GM21619 (cell line): ENCODE measurements around the gene GNAO1.
"Not testable (repeated sequence)": the region's sequence is repeated elsewhere in the genome, so short reads cannot be mapped to it uniquely, and the experiment has no call there.

Experiments
- ATAC-seq: cut with Tn5 transposase; IDR thresholded peaks from one replicate; pipeline ENCODE4 v1.9.1; 2021; ENCODE audit not compliant: unreplicated experiment

GNAO1 gene

DNA sequence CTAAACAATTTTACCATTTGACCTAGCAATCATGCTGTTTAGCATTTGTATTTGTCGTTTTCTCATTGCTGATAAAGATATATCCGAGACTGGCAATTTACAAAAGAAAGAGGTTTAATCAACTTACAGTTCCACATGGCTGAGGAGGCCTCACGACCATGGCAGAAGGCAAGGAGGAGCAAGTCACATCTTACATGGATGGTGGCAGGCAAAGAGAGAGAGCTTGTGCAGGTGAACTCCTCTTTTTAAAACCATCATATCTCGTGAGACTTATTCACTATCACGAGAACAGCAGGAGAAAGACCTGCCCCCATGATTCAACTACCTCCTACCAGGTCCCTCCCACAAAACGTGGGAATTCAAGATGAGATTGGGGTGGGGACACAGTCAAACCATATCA, 187.8 kb downstream of the GNAO1 start:
- ATAC-seq, result not testable (repeated sequence)

DNA sequence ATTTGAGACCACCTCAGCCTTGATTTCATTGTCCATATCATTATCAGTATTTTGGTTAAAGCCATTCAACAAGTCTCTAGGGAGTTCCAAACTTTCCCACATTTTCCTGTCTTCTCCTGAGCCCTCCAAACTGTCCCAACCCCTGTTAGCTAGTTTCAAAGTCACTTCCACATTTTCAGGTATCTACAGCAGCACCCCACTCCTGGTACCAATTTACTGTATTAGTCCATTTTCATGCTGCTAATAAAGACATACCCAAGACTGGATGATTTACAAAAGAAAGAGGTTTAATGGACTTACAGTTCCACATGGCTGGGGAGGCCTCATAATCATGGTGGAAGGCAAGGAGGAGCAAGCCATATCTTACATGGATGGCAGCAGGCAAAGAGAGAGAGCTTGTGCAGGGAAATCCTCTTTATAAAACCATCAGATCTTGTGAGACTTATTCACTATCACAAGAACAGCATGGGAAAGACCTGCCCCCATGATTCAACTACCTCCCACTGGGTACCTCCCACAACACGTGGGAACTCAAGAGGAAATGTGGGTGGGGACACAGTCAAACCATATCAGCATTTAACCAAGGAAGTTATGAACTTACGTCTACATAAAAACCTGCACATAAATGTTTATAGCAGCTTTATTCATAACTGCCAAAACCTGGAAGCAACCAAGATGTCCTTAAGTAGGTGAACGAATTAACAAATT, 189.6 kb downstream of the GNAO1 start:
- ATAC-seq, result not testable (repeated sequence)

DNA sequence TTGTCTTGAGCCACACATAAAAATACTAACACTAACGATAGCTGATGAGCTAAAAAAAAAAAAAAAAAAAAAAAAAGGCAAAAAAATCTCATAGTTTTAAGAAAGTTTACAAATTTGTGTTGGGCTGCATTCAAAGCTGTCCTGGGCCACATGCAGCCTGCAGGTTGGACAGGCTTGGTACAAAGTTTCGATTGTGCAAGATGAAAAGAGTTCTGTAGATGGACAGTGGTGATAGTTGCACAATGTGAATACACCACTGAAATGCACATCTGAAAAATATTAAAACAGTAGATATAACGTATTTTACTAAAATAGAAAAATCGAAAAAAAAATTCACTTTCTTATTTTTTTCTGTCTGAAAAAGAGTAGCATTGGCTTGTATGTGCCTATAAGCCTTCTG, 191.2 kb downstream of the GNAO1 start:
- ATAC-seq, result no peak

DNA sequence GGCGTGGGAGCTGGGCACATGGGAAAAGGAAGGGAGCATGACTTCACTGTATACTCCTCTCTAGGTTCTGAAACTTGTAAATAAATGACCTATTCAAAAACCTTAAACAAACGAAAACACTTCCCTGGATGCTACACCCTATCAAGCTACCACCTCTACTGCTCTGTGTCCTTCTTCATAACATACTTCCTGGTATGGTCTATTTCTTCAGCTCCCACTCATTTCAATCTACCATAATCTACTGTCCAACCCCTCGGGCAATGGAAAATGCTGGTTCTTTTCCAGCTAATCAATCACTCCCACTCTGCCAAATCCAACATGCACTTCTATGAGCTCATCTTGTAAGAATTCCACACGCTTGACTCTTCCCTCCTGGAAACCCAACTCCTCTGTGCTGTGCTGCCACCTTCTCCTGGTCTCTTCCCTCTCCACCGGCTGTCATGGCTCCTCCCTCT, 191.6 kb downstream of the GNAO1 start:
- ATAC-seq, result no peak

DNA sequence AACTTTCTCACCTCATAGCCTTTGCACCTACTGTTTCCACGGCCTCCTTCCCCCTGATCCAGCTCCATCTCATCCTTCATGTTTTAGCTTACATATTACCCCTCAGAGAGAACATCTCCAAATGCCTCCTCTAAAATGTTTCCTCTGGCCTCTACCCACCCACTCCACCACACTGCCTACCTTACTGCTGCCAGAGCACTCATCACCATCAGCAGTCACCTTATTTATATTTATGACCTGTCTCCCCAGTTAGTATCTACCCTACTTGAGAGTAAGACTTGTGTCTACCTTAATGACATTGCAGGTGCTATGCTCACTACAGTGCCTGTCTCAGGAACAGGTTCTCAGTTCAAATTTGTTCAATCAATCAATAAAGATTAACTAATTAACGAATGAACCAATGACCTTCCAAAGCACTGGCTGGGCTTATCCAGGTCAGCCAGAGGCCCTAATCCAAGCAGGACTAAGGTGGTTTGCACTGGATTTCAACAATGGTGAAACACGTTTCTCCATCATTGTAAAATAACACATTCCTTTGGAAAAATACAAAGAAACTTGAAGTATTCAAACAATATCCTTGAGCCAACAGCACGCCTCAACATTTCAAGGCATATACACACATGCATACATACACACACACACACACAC, 192.9 kb downstream of the GNAO1 start:
- no peak for ATAC-seq

DNA sequence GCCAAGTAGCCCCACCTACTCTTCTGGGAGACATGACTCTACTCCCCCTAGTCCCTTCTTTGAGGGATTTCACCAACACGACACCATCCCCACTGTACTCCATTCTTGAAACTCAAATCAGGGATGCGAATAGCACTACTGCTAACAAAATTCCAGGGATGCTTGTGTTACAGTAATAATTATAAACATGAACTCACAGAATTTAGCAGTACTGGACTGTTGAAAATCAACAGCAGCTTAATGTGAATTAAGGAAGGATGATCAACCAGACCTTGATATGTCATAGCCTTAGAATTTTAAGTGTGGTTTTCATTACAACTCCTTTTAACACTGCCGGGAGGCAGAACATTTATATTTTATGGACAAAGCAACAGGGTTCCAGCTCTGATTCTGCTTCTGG, 196.1 kb downstream of the GNAO1 start:
- no peak for ATAC-seq

DNA sequence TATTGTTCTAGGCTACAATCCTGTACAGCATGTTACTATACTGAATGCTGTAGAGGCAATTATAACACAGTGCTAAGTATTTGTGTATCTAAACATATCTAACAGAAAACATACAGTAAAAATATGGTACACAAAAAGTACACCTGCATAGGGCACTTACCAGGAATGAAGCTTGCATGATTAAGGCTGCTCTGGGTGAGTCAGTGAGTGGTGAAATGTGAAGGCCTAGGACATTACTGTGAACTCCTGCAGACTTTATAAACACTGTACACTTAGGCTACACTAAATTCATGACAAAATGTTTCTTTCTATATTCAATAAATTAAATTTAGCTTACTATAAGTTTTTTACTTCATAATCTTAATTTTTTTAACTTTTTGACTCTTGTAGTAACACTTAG, 196.9 kb downstream of the GNAO1 start:
- ATAC-seq, result no peak

DNA sequence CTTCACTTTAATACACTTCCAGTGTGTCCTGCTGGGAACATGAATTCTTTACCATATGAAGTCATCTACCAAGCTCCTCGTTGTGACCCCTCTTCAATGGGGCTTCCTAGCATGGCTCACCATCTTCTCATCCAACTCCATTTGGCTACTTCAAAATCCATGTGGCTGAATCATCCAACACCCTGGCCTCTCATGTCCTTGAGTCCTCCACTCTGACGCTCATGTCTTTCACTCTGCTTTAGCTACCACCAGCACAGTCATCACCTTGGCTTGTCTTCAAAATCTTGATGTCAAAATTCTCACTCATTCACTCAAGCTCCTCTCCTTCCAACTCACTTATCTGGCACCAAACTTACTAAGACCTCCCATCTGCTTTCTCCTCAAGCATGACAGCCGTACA, 198.3 kb downstream of the GNAO1 start:
- no peak for ATAC-seq

DNA sequence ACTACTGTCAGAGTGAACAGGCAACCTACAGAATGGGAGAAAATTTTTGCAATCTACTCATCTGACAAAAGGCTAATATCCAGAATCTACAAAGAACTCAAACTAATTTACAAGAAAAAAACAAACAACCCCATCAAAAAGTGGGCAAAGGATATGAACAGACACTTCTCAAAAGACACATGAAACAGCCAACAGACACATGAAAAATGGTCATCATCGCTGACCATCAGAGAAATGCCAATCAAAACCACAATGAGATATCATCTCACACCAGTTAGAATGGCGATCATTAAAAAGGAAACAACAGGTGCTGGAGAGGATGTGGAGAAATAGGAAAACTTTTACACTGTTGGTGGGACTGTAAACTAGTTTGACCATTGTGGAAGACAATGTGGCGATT, 205.4 kb downstream of the GNAO1 start:
- not testable (repeated sequence) for ATAC-seq

DNA sequence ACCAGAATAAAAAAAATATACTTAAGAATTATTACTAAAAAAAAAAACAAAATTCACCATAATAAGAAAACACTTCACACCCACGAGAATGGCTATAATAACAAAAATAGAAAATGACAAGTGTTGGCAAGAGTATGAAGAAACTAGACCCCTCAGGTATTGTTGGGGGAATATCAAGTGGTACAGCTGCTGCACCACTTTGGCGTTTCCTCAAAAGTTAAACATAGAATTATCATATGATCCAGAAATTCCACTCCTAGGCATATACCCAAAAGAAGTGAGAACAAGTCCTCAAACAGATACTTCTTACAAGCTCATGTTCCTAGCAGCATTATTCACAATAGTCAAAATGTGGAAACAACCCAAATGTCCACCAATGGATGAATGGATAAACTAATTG, 207.8 kb downstream of the GNAO1 start:
- ATAC-seq, result no peak

DNA sequence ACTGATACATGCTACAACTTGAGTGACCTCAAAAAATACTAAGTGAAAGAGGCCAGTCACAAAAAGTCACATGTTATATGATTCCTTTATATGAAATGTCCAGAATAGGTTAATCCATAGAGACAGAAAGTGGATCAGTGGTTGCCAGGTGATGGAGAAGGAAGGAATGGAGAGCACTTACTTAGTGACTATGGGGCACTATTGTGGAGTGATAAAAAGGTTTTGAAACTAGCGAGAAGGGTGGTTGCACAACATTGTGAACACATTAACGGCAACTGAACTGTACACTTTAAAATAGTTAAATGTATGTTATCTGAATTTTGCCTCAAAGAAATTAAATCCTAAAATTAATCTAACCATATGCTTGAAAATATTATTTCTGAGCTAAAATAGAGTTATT, 208.2 kb downstream of the GNAO1 start:
- no peak for ATAC-seq

DNA sequence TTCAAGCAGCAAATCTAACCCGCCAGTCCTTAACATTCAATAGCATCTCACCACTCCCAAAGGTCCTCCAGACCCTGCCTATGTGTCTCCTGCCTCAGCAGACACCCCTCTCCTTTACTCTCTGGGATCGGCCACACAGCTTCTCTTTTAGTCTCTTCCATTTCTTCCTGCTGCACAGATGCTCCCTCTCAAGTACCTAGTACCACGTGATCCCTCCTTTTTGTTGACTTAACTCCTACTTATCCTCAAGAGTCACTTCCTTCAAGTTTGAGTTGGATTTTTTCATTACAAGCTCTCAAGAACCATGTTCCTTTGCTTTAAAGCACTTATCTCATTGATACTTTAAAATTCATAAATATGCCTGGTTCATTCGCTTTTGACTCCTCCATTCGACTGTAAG, 209.2 kb downstream of the GNAO1 start:
- ATAC-seq, result no peak

DNA sequence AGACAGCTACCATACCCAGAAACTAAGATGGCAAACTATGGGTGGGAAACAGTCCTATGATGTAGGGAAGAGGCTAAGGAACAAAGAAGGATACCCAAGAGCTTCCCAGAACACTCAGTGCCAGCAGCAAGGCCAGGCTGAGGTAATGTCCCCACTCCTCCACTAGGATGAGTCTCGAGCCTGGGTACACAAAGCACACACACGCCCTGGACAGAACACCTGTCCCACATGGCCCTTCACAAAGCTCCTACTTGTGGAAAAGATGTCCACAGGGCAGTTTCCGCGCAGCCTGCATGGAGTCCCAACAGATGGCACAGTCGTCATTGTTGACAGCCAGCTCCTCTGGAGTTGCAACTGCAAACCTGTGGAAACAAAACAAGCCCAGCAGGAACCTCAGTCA, 210.2 kb downstream of the GNAO1 start:
- no peak for ATAC-seq

DNA sequence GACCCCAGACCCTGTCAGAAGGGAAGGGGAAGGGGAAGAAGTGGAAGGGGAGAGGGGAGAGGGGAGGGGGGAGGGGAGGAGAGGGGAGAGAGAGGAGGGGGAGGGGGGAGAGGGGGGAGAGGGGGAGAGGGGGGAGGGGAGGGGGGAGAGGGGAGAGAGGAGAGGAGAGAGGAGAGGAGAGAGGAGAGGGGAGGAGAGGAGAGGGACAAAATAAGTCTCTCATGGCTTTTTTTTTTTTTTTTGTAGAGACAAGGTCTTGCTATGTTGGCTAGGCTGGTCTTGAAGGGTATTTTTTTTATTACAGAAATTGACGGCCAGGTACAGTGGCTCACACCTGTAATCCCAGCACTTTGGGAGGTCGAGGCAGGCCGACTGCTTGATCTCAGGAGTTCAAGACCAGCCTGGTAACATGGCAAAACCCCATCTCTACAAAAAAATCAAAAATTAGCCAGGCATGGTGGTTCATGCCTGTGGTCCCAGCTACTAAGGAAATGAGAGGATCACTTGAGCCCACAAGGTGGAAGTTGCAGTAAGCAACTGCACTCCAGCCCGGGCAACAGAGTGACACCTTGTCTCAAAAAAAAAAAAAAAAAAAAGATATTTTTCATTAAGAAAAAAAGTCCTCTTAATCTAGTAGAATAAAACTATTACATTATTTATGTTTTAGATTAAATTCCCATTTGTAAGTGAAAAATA, 214.8 kb downstream of the GNAO1 start:
- no peak for ATAC-seq
